Jurkat, Clone E6-1 (cell line): ENCODE measurements around the gene ID2. TPM values are rescaled to one million over a fixed set of nuclear protein-coding genes. Genes with fewer than 3 reads are reported as not detected.
A peak's percentile ranks its signal among the peaks of the same experiment; 100 is the strongest.

ENCODE experiments used
- DNase-seq: peaks from one replicate; pipeline ENCODE4 v3.0.0-alpha.2; 2011; ENCODE audit warnings: low read depth, low spot score
- H3K4me3 ChIP-seq: 2 replicates; pipeline ENCODE4 v1.5.1; 2011; ENCODE audit warnings: mild to moderate bottlenecking, low read length, control low read depth, moderate library complexity
- polyA plus RNA-seq: library from polyadenylated mRNA; unstranded; fragments of >200 nt; gene quantifications from one replicate; pipeline ENCODE4 v1.2.1, GENCODE V29; 2012; ENCODE audit warnings: missing spikeins; ENCODE audit not compliant: insufficient read length, insufficient read depth

ID2 gene, protein sequence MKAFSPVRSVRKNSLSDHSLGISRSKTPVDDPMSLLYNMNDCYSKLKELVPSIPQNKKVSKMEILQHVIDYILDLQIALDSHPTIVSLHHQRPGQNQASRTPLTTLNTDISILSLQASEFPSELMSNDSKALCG
- polyA plus RNA-seq, result 4.8 TPM

DNA sequence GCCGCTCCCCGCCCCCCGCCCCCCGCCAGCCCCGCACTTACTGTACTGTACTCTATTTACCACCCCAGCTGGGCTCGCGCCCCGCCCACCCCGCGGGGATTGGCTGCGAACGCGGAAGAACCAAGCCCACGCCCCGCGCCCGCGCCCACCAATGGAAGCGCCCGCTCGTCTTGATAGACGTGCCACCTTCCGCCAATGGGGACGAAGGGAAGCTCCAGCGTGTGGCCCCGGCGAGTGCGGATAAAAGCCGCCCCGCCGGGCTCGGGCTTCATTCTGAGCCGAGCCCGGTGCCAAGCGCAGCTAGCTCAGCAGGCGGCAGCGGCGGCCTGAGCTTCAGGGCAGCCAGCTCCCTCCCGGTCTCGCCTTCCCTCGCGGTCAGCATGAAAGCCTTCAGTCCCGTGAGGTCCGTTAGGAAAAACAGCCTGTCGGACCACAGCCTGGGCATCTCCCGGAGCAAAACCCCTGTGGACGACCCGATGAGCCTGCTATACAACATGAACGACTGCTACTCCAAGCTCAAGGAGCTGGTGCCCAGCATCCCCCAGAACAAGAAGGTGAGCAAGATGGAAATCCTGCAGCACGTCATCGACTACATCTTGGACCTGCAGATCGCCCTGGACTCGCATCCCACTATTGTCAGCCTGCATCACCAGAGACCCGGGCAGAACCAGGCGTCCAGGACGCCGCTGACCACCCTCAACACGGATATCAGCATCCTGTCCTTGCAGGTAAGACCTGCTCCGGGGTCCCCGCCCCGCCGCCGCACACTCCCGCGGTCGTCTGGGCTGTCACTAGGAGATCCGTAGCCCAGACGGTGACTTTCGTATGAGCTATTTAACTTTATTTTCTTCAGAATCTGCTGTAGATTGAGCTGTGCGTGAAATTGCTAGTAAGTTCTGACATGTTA lies at the start of gene ID2:
ID2 (plus strand) TSS at position 271 of the 907 bp plus-strand sequence; CDS start at position 381, 110 bp downstream.
- peak; percentile 95 for DNase-seq
- peak within 1 kb of the TSS; percentile 65 for H3K4me3 ChIP-seq

GRCh38 chr2:8632755-8633154 lies 49.1 kb upstream of the ID2 start:
- H3K4me3 ChIP-seq, result no peak overlapping the region
- DNase-seq, result no peak

DNA sequence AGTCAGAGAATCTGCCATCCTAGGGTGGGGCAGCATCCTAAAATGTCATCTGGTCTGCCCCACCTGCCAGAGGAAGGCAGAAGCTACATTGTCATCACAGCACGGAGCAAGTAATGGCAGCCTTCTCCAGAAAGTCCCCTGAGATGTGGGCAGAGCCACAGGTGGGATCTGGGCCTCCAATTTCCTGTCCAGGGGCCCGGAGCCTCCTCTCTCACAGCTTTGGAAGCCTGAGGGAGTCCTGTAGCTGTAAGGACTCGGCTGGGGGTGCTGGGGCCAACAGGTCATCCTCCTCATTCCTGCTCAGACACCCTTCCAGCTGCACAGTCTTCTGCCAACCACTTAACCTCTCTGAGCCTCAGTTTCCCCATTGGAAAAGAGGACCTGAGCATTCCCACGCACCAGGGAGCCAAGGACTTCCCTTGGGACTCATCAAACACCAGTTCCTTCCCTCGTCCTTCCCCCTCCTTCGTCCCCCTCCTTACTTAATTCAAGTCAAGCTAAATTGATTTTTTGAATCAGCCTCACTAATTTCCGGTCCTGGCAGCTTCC lies 48.6 kb upstream of the ID2 start:
- H3K4me3 ChIP-seq, result no peak overlapping the region
- no peak for DNase-seq

DNA sequence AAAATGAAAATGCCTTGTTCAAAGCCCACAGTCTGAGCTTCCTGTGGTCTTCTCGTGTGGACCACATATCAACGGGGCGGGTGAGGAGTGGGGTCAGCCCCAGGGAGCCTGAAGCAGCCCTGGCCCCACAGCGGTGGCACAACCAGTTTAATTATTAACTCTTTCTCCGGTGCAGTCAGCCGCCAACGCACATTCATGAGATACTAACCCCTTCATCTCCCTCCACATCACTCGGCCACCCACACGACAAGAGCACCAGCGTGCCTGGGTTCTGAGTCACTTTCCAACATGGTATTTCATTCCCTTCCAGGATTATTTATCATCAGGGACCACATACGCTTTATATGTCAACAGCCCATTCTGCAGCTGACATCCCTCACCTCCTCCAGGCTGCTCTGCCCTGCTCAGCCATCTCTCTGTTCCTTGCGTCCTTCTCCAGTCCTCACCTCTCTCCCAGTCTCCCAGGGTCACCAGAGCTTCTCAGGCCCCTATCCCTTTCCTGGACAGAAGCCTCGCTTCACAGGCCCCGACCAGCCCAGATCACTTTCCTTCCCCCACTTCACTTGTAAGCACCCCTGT lies 48.0 kb upstream of the ID2 start:
- no peak for DNase-seq
- no peak overlapping the region for H3K4me3 ChIP-seq

GRCh38 chr2:8634466-8635172 lies 47.2 kb upstream of the ID2 start:
- no peak for DNase-seq
- no peak overlapping the region for H3K4me3 ChIP-seq

- no peak for DNase-seq
- H3K4me3 ChIP-seq, result no peak overlapping the region
Observed at GRCh38 chr2:8636041-8636491, 45.8 kb upstream of the ID2 start.

DNA sequence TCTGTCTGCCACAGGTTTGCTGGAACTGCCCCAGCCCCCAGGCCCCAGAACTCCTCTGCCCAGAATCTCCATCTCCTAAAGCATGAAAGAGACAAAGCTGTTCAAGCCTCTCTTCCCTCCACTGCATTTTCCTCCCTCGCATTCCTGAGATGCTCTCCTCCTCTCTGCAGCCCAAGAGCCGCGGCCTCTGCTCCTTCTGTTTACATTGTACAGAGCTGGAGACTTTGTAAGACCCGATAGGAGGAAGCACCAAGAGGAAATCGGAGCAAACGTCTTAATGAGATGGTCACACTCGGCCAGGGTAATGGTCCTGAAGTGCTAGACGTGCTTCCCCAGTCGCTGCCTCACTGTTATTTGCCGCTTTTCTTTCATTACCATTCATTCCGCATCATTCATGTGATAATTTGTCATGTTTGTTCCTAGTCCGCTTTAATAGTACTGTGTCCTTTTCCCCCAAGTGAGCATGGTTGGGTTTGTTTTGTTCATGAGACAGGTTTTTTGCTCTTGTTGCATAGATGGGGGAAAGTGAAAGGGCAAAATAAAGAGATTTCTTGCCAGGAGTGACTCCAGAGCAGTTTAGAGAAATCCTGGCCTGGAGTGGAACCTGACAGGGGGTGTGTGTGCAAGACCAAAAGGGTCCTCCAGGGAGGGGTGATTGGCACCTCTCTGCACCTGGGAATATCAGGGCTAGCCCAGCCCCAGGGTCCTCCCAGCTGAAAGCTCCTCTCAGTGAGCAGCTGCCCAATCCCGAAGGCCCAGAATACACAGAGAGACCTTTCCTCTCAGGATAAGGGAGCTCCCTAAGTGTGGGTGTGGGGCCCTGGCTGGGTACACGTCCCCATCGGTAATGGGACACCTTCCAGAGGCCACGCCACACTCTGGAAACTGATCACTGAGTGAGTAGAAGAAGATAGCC lies 44.9 kb upstream of the ID2 start:
- no peak for DNase-seq
- H3K4me3 ChIP-seq, result no peak overlapping the region

GRCh38 chr2:8638327-8638726 lies 43.5 kb upstream of the ID2 start:
- no peak overlapping the region for H3K4me3 ChIP-seq
- no peak for DNase-seq

- no peak for DNase-seq
- H3K4me3 ChIP-seq, result no peak overlapping the region
Observed at GRCh38 chr2:8639122-8639635, 42.7 kb upstream of the ID2 start.

GRCh38 chr2:8640498-8640897 lies 41.4 kb upstream of the ID2 start:
- no peak for DNase-seq
- no peak overlapping the region for H3K4me3 ChIP-seq

- DNase-seq, result no peak
- H3K4me3 ChIP-seq, result no peak overlapping the region
Observed at GRCh38 chr2:8641301-8641965, 40.4 kb upstream of the ID2 start.

- DNase-seq, result no peak
- H3K4me3 ChIP-seq, result no peak overlapping the region
Observed at GRCh38 chr2:8642366-8643068, 39.3 kb upstream of the ID2 start.

- DNase-seq, result no peak
- no peak overlapping the region for H3K4me3 ChIP-seq
Observed at GRCh38 chr2:8643250-8643995, 38.4 kb upstream of the ID2 start.

DNA sequence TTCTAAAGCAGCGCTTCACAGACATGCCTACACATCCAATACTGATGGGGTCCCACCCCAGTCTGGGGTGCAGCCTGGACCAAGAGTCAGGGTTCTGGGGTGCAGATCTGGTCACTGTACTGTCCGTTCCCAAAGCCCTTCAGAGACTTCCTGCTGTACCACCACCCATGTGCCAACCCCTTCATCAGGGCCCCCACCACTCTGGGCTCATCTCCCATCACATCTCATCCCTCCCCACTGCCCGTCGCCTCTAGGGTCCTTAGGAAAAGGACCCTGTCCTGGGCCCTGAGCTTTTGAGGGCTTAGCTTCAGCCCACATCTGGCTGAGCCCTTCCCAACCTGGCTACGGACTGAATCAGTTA lies 37.9 kb upstream of the ID2 start:
- H3K4me3 ChIP-seq, result no peak overlapping the region
- DNase-seq, result no peak

GRCh38 chr2:8644605-8645175 lies 37.2 kb upstream of the ID2 start:
- no peak overlapping the region for H3K4me3 ChIP-seq
- DNase-seq, result peak; percentile 42

- no peak overlapping the region for H3K4me3 ChIP-seq
- DNase-seq, result no peak
Observed at GRCh38 chr2:8645176-8645831, 36.6 kb upstream of the ID2 start.
